HG02798 (cell line): ENCODE results near the gene GALNT18.
A peak's percentile ranks its signal among the peaks of the same experiment; 100 is the strongest.
"Not testable (repeated sequence)": the region's sequence is repeated elsewhere in the genome, so short reads cannot be mapped to it uniquely, and the experiment has no call there.

Experiments
- ATAC-seq: cut with Tn5 transposase; IDR thresholded peaks from one replicate; pipeline ENCODE4 v1.9.1; 2021; ENCODE audit warnings: mild to moderate bottlenecking; ENCODE audit not compliant: unreplicated experiment, poor library complexity

The GALNT18 gene

GRCh38 chr11:11476971-11477645, 144.7 kb downstream of the GALNT18 start:
- no peak for ATAC-seq

GRCh38 chr11:11476499-11476898, 145.3 kb downstream of the GALNT18 start:
- no peak for ATAC-seq

- no peak for ATAC-seq
These were observed 149.7 kb downstream of the GALNT18 start for GRCh38 chr11:11472106-11472505.

- no peak for ATAC-seq
These were observed 150.6 kb downstream of the GALNT18 start for GRCh38 chr11:11471201-11471600.

GRCh38 chr11:11468954-11469353, 152.9 kb downstream of the GALNT18 start:
- no peak for ATAC-seq

GRCh38 chr11:11467312-11467711, 154.5 kb downstream of the GALNT18 start:
- ATAC-seq: no peak

- no peak for ATAC-seq
These were observed 157.2 kb downstream of the GALNT18 start for GRCh38 chr11:11464555-11464954.

GRCh38 chr11:11463405-11463804, 158.4 kb downstream of the GALNT18 start:
- ATAC-seq: no peak

GRCh38 chr11:11461473-11461872, 160.3 kb downstream of the GALNT18 start:
- no peak for ATAC-seq

- no peak for ATAC-seq
These were observed 162.2 kb downstream of the GALNT18 start for GRCh38 chr11:11459578-11459977.

- ATAC-seq: no peak
These were observed 163.3 kb downstream of the GALNT18 start for GRCh38 chr11:11458485-11458884.

- no peak for ATAC-seq
These were observed 163.8 kb downstream of the GALNT18 start for GRCh38 chr11:11458001-11458400.

- ATAC-seq: no peak
These were observed 164.9 kb downstream of the GALNT18 start for GRCh38 chr11:11456866-11457265.

GRCh38 chr11:11454671-11455223, 167.1 kb downstream of the GALNT18 start:
- no peak for ATAC-seq

GRCh38 chr11:11451501-11452005, 170.3 kb downstream of the GALNT18 start:
- peak; percentile 88 for ATAC-seq

GRCh38 chr11:11450744-11451362, 171.0 kb downstream of the GALNT18 start:
- ATAC-seq: no peak

- no peak for ATAC-seq
These were observed 172.5 kb downstream of the GALNT18 start for GRCh38 chr11:11449327-11449726.

GRCh38 chr11:11448626-11449025, 173.2 kb downstream of the GALNT18 start:
- ATAC-seq: no peak

- ATAC-seq: not testable (repeated sequence)
These were observed 174.2 kb downstream of the GALNT18 start for GRCh38 chr11:11447601-11448000.

- no peak for ATAC-seq
These were observed 174.8 kb downstream of the GALNT18 start for GRCh38 chr11:11446967-11447366.

- no peak for ATAC-seq
These were observed 175.2 kb downstream of the GALNT18 start for GRCh38 chr11:11446564-11446963.
